ENCODE measurements around the gene CYB5R3. TPM values are rescaled to one million over a fixed set of nuclear protein-coding genes. Genes with fewer than 3 reads are reported as not detected.
A peak's percentile ranks its signal among the peaks of the same experiment; 100 is the strongest.
"Not testable (repeated sequence)": the region's sequence is repeated elsewhere in the genome, so short reads cannot be mapped to it uniquely, and the experiment has no call there.

The CYB5R3 gene
- total RNA-seq, 1 experiment from 2014 or later: 106 TPM

DNA sequence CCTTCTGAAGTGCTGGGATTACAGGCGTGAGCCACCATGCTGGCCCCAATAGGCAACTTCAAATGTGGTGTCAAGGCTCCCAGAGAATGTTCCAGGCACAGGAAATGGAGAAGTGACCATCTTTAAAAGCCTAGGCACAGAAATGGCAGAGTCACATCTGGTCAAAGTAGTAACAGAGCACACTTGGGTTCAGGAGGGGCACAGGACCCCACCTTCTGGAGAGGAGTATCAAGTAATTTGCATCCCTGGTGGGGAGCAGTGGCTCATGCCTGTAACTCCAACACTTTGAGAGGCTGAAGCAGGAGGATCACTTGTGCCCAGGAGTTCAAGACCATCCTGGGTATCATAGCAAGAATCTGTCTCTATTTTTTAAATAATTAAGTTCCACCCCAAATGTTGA, 66.2 kb downstream of the CYB5R3 start:
- peaks cover 29% of the 10 kb centered on the region for H3F3A ChIP-seq (ENCODE audit: insufficient read depth, low read depth)
- no peaks in the 10 kb centered on the region for H3K27me3 ChIP-seq (ENCODE audit: insufficient read depth, low read depth)
- no peak overlapping the region for H2AFZ ChIP-seq
- no peaks in the 10 kb centered on the region for H3K9me2 ChIP-seq (ENCODE audit: insufficient read depth)
- CTCF ChIA-PET: interaction anchor here (0.5 kb wide), 1 partner anchor 25 kb away, joined by 6 read pairs; no protein-coding TSS in a partner anchor
- intact Hi-C loops (cut with micrococcal nuclease; ENCODE audit: unreplicated experiment): no loop called here
- no peak overlapping the region for H3K4me2 ChIP-seq
- H3K36me3 ChIP-seq (ENCODE audit: low read depth): peaks cover 33% of the 10 kb centered on the region
- H3K4me3 ChIP-seq: no peak overlapping the region
- H3K27ac ChIP-seq: no peak overlapping the region
- BruUV-seq (replicated peaks): no TSS peak
- H3K79me2 ChIP-seq (ENCODE audit: low read depth): peaks cover 24% of the 10 kb centered on the region
- DNase-seq: no peak
- H4K20me1 ChIP-seq (ENCODE audit: insufficient read depth): peaks cover 5% of the 10 kb centered on the region; the same call in 1 of the 2 replicates
- POLR2A ChIA-PET (ENCODE audit: unreplicated experiment): no interaction called here
- H3K9me3 ChIP-seq (ENCODE audit: insufficient read depth, low read depth): no peaks in the 10 kb centered on the region
- H3K4me1 ChIP-seq (replicated peaks; ENCODE audit: insufficient read depth): peaks cover 5% of the 10 kb centered on the region; the same call in 1 of the 2 replicates
- TF ChIP-seq, protein P1, sequence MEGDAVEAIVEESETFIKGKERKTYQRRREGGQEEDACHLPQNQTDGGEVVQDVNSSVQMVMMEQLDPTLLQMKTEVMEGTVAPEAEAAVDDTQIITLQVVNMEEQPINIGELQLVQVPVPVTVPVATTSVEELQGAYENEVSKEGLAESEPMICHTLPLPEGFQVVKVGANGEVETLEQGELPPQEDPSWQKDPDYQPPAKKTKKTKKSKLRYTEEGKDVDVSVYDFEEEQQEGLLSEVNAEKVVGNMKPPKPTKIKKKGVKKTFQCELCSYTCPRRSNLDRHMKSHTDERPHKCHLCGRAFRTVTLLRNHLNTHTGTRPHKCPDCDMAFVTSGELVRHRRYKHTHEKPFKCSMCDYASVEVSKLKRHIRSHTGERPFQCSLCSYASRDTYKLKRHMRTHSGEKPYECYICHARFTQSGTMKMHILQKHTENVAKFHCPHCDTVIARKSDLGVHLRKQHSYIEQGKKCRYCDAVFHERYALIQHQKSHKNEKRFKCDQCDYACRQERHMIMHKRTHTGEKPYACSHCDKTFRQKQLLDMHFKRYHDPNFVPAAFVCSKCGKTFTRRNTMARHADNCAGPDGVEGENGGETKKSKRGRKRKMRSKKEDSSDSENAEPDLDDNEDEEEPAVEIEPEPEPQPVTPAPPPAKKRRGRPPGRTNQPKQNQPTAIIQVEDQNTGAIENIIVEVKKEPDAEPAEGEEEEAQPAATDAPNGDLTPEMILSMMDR (conservative IDR thresholded peaks at IDR 0.05): no peak
- no peak for TF ChIP-seq EZH2 (IDR thresholded peaks at IDR 0.05; ENCODE audit: low read depth)

GRCh38 chr22:42581762-42582716, 67.2 kb downstream of the CYB5R3 start:
- H2AFZ ChIP-seq: peak overlapping the region; percentile 60; the same call in 1 of the 2 replicates
- TSS peak; percentile 69 for BruUV-seq (replicated peaks)
- peaks cover 26% of the 10 kb centered on the region for H3K79me2 ChIP-seq (ENCODE audit: low read depth)
- intact Hi-C loops (cut with micrococcal nuclease; ENCODE audit: unreplicated experiment): no loop called here
- peaks cover 5% of the 10 kb centered on the region; the same call in 1 of the 2 replicates for H3K4me1 ChIP-seq (replicated peaks; ENCODE audit: insufficient read depth)
- TF ChIP-seq EZH2 (IDR thresholded peaks at IDR 0.05; ENCODE audit: low read depth): no peak
- TF ChIP-seq, protein P1 (conservative IDR thresholded peaks at IDR 0.05): no peak
- H3K36me3 ChIP-seq (ENCODE audit: low read depth): peaks cover 29% of the 10 kb centered on the region
- H3K9me2 ChIP-seq (ENCODE audit: insufficient read depth): no peaks in the 10 kb centered on the region
- POLR2A ChIA-PET (ENCODE audit: unreplicated experiment): interaction anchor here (0.7 kb wide), 1 partner anchor 508 kb away, joined by 4 read pairs; no protein-coding TSS in a partner anchor
- CTCF ChIA-PET: interaction anchor here (0.5 kb wide), 1 partner anchor 26 kb away, joined by 6 read pairs; no protein-coding TSS in a partner anchor
- peaks cover 27% of the 10 kb centered on the region for H3F3A ChIP-seq (ENCODE audit: insufficient read depth, low read depth)
- peaks cover 9% of the 10 kb centered on the region; the same call in 1 of the 2 replicates for H4K20me1 ChIP-seq (ENCODE audit: insufficient read depth)
- H3K9me3 ChIP-seq (ENCODE audit: insufficient read depth, low read depth): no peaks in the 10 kb centered on the region
- H3K27ac ChIP-seq: 0 out of 2 replicates have a peak overlapping the region, but pooled peaks have one; percentile 53
- H3K4me3 ChIP-seq: peak overlapping the region; percentile 92
- peak in 1 of 2 experiments; percentile 70 for DNase-seq
- H3K27me3 ChIP-seq (ENCODE audit: insufficient read depth, low read depth): no peaks in the 10 kb centered on the region
- H3K4me2 ChIP-seq: peak overlapping the region; percentile 93

GRCh38 chr22:42581194-42581761, 67.9 kb downstream of the CYB5R3 start:
- H3K27me3 ChIP-seq (ENCODE audit: insufficient read depth, low read depth); H3K9me3 ChIP-seq (ENCODE audit: insufficient read depth, low read depth); H4K20me1 ChIP-seq (ENCODE audit: insufficient read depth); intact Hi-C loops (cut with micrococcal nuclease; ENCODE audit: unreplicated experiment); H3K4me1 ChIP-seq (replicated peaks; ENCODE audit: insufficient read depth); H3K9me2 ChIP-seq (ENCODE audit: insufficient read depth); CTCF ChIA-PET: not testable (repeated sequence)
- H3F3A ChIP-seq (ENCODE audit: insufficient read depth, low read depth): peaks cover 23% of the 10 kb centered on the region
- H2AFZ ChIP-seq: peak overlapping the region; percentile 60; the same call in 1 of the 2 replicates
- H3K4me2 ChIP-seq: peak overlapping the region; percentile 93
- H3K79me2 ChIP-seq (ENCODE audit: low read depth): peaks cover 26% of the 10 kb centered on the region
- peak overlapping the region; percentile 92 for H3K4me3 ChIP-seq
- POLR2A ChIA-PET (ENCODE audit: unreplicated experiment): interaction anchor here (1.1 kb wide), 1 partner anchor 641 kb away, joined by 4 read pairs; no protein-coding TSS in a partner anchor
- peaks cover 24% of the 10 kb centered on the region for H3K36me3 ChIP-seq (ENCODE audit: low read depth)
- BruUV-seq (replicated peaks): TSS peak; percentile 70
- H3K27ac ChIP-seq: 0 out of 2 replicates have a peak overlapping the region, but pooled peaks have one; percentile 53
- DNase-seq: peak in 1 of 2 experiments; percentile 21

DNA sequence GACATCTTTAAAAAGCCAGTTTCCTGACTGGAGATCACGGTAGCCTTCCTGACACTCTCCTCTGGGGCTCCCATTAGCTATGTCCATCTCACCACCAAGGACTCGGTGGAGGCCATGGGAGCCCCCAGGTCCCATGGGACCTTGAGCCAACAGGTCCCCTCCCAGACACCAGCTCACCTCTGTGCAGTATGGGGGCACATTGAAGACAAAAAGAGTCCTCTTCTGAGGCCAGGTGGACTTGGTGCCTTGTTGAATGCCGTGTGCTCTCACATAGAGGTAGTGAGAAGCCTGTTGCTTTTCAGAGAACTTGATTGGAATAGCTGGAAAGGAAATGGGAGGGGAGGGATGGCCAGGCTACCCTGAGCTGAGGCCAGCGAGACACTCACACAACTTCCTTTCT, 69.2 kb downstream of the CYB5R3 start:
- H3F3A ChIP-seq (ENCODE audit: insufficient read depth, low read depth): peaks cover 23% of the 10 kb centered on the region
- H4K20me1 ChIP-seq (ENCODE audit: insufficient read depth); CTCF ChIA-PET; BruUV-seq (replicated peaks); H3K4me1 ChIP-seq (replicated peaks; ENCODE audit: insufficient read depth); H3K27ac ChIP-seq; intact Hi-C loops (cut with micrococcal nuclease; ENCODE audit: unreplicated experiment); H3K9me3 ChIP-seq (ENCODE audit: insufficient read depth, low read depth); H3K9me2 ChIP-seq (ENCODE audit: insufficient read depth); H3K4me2 ChIP-seq; DNase-seq; H2AFZ ChIP-seq; H3K4me3 ChIP-seq; POLR2A ChIA-PET (ENCODE audit: unreplicated experiment); H3K27me3 ChIP-seq (ENCODE audit: insufficient read depth, low read depth): not testable (repeated sequence)
- peaks cover 26% of the 10 kb centered on the region for H3K79me2 ChIP-seq (ENCODE audit: low read depth)
- peaks cover 24% of the 10 kb centered on the region for H3K36me3 ChIP-seq (ENCODE audit: low read depth)

Measured in PC-9 (cell line).